Stimulated activated CD4-positive, alpha-beta T cell treated with anti-CD3 and anti-CD28 coated beads, Interleukin-4, amount 100 ng/mL, for 4 hours (primary cell): ENCODE measurements around the gene ONECUT3.

ENCODE experiments used
- DNase-seq, 2 experiments: peaks; one replicate each; pipeline ENCODE4 v3.0.0-alpha.2; 2020

The ONECUT3 gene

GRCh38 chr19:1742989-1743696 is 10.2 kb upstream of the ONECUT3 start:
- no peak for DNase-seq

- no peak for DNase-seq
Observed at GRCh38 chr19:1744133-1744665, 9.1 kb upstream of the ONECUT3 start.

- no peak for DNase-seq
Observed at GRCh38 chr19:1744822-1745563, 8.3 kb upstream of the ONECUT3 start.

- no peak for DNase-seq
Observed at GRCh38 chr19:1745589-1746031, 7.7 kb upstream of the ONECUT3 start.

GRCh38 chr19:1746401-1747284 is 6.7 kb upstream of the ONECUT3 start:
- no peak for DNase-seq

- DNase-seq = peak in 1 of 2 experiments; percentile 49
Observed at GRCh38 chr19:1747285-1748114, 5.8 kb upstream of the ONECUT3 start.

- no peak for DNase-seq
Observed at GRCh38 chr19:1748115-1748872, 5.0 kb upstream of the ONECUT3 start.

- no peak for DNase-seq
Observed at GRCh38 chr19:1748873-1749341, 4.4 kb upstream of the ONECUT3 start.

GRCh38 chr19:1749373-1750342 is 3.6 kb upstream of the ONECUT3 start:
- no peak for DNase-seq

GRCh38 chr19:1750343-1751021 is 2.8 kb upstream of the ONECUT3 start:
- no peak for DNase-seq

- DNase-seq = no peak
Observed at GRCh38 chr19:1751367-1752008, 1.8 kb upstream of the ONECUT3 start.

GRCh38 chr19:1752009-1752756 is 1.1 kb upstream of the ONECUT3 start:
- no peak for DNase-seq

- no peak for DNase-seq
Observed at GRCh38 chr19:1754018-1754635, 821 bp downstream of the ONECUT3 start.

- DNase-seq = no peak
Observed at GRCh38 chr19:1754636-1755466, 1.5 kb downstream of the ONECUT3 start.

- DNase-seq = no peak
Observed at GRCh38 chr19:1755467-1756171, 2.3 kb downstream of the ONECUT3 start.

GRCh38 chr19:1756264-1756663 is 3.0 kb downstream of the ONECUT3 start:
- DNase-seq = no peak
